Adrenal gland (tissue), 12 donors: Measurements from ENCODE around the gene PTK6. TPM values are rescaled to one million over a fixed set of nuclear protein-coding genes. Genes with fewer than 3 reads are reported as not detected.

Experiments
- DNase-seq, 7 donors: peaks; one replicate each; pipeline ENCODE4 v3.0.0-alpha.2; 2019 to 2020
- H3K27ac ChIP-seq, 5 donors: fragments of 200-600 bp; sonication (generic) in 4 of 5; 1 replicate in 3 of 5; 2 replicates in 2 of 5; pipeline versions ENCODE4 v1.5.1 to v1.8.0; 2016 to 2020; ENCODE audit warnings: mild to moderate bottlenecking in 1 of 5
- H3K27me3 ChIP-seq: fragments of 200-600 bp; 2 replicates; pipeline ENCODE4 v1.8.0; 2021
- H3K36me3 ChIP-seq, 2 donors: fragments of 200-600 bp; replicated peaks in 1 of 2; 1 replicate in 1 of 2; 2 replicates in 1 of 2; pipeline versions ENCODE4 v1.5.1 to v1.8.0; 2018 to 2022
- H3K4me1 ChIP-seq, 2 donors: fragments of 200-600 bp; replicated peaks in 1 of 2; 1 replicate in 1 of 2; 2 replicates in 1 of 2; pipeline versions ENCODE4 v1.5.1 to v1.8.0; 2018 to 2021
- H3K4me3 ChIP-seq, 4 donors: fragments of 200-600 bp; sonication (generic) in 3 of 4; one replicate each; pipeline ENCODE4 v1.5.1; 2016 to 2018
- H3K9me3 ChIP-seq, 3 donors: fragments of 200-600 bp; sonication (generic) in 1 of 3; replicated peaks in 1 of 3; 1 replicate in 2 of 3; 2 replicates in 1 of 3; pipeline versions ENCODE4 v1.5.1 to v1.8.0; 2016 to 2021
- CTCF ChIP-seq, 6 experiments: fragments of 450-650 bp in 4 of 6; fragments of 200-600 bp in 2 of 6; sonication (generic) in 1 of 6; IDR thresholded peaks; 1 replicate in 5 of 6; 2 replicates in 1 of 6; pipeline versions ENCODE4 v1.5.1 to v1.8.0; 2016 to 2021; ENCODE audit warnings: antibody characterized with exemption in 6 of 6, mild to moderate bottlenecking in 2 of 6, moderate library complexity in 1 of 6
- POLR2A ChIP-seq, 2 donors: fragments of 450-650 bp; IDR thresholded peaks; one replicate each; pipeline ENCODE4 v1.6.1; 2017; ENCODE audit warnings: antibody characterized with exemption in 2 of 2, mild to moderate bottlenecking in 2 of 2, moderate library complexity in 1 of 2
- WGBS, 4 donors: extraction: QIAGEN DNeasy Blood & Tissue Kit in 2 of 4; methylation state at CpG; one replicate each; pipeline versions ENCODE4 v1.1.5 to v1.1.7; 2013 to 2017; 5-methylcytosine and 5-hydroxymethylcytosine counted together
- intact Hi-C, 2 donors: fragments of 100-400 bp; cut with DNase I; formaldehyde crosslinking; loops; one replicate each; pipeline versions ENCODE4 v1.14.1 to v1.15.0; 2022 to 2023
- polyA plus RNA-seq, 3 donors: library from polyadenylated mRNA; stranded (reverse); fragments of 200-250 nt in 2 of 3; fragments of 350-450 nt in 1 of 3; fragmentation: Illumina TruSeq in 1 of 3; extraction: RNeasy Lipid Tissue Mini Kit (QIAGEN cat#74804) in 1 of 3; gene quantifications; one replicate each; pipeline ENCODE4 v1.2.3, GENCODE V29; 2013 to 2014
- total RNA-seq, 9 donors: library from RNA; depleted of rRNA in 4 of 9; stranded (reverse); fragments of >200 nt in 4 of 9; fragments of 120-200 nt in 1 of 9; fragmentation: NEBNext Ultra II Directional in 1 of 9; extraction: Animal tissue kit (Norgen Biotek cat#: 25700) in 1 of 9; gene quantifications; one replicate each; pipeline versions ENCODE4 v1.1.0 to v1.2.4, GENCODE V29; 2013 to 2023
- donor health status: healthy with polysubstance abuse.
- donor health status: Bipolar disorder and iron deficiency.
- donor health status: DM: yes; HTN: yes; CAD: no.
- donor health status: DM: no; HTN: no; CAD: no.
- donor health status: DM: no; HTN: no; CAD: no.
- donor health status: DM: yes; HTN: yes; CAD: no.

PTK6 gene
- total and polyA plus RNA-seq, 12 donors, result 0.19 to 0.72 (median 0.36) TPM; not detected in 5

GRCh38 chr20:63495741-63496595 is 41.2 kb downstream of the PTK6 start:
- no peaks in the 10 kb centered on the region for H3K27me3 ChIP-seq
- 23 to 28% (median 27%) methylated on average over 34 to 48 of the region's 48 CpGs for WGBS, 4 donors
- peak; percentile 56 to 80 (median 70) for DNase-seq
- peaks cover 8 to 16% of the 10 kb centered on the region in 2 donors for H3K4me1 ChIP-seq
- peak overlapping the region in 2 of 4 donors; percentile 6 to 9 for H3K4me3 ChIP-seq
- peak overlapping the region in 1 of 5 donors; percentile 78 for H3K27ac ChIP-seq
- intact Hi-C loops, result no loop called here
- H3K9me3 ChIP-seq, result no peaks in the 10 kb centered on the region
- peaks cover 0 to 5% of the 10 kb centered on the region in 2 donors for H3K36me3 ChIP-seq
- TF ChIP-seq CTCF (IDR thresholded peaks at IDR 0.05) (peak; percentile 70 to 97 (median 86)), POLR2A (IDR thresholded peaks at IDR 0.05) (no peak)

GRCh38 chr20:63495167-63495720 is 41.9 kb downstream of the PTK6 start:
- Histone ChIP-seq H3K36me3 (peaks cover 0 to 5% of the 10 kb centered on the region in 2 donors), H3K27me3 (no peaks in the 10 kb centered on the region)

GRCh38 chr20:63494420-63495166 is 42.6 kb downstream of the PTK6 start:
- peaks cover 0 to 5% of the 10 kb centered on the region in 2 donors for H3K36me3 ChIP-seq
- DNase-seq, result peak in 1 of 7 donors; percentile 9
- peaks cover 8 to 16% of the 10 kb centered on the region in 2 donors for H3K4me1 ChIP-seq
- H3K27ac ChIP-seq, result no peak overlapping the region
- H3K4me3 ChIP-seq, result no peak overlapping the region
- intact Hi-C loops, result no loop called here
- TF ChIP-seq POLR2A (IDR thresholded peaks at IDR 0.05), result no peak
- no peak for TF ChIP-seq CTCF (IDR thresholded peaks at IDR 0.05)
- 87 to 92% (median 87%) methylated on average over 27 to 51 of the region's 51 CpGs for WGBS, 4 donors
- no peaks in the 10 kb centered on the region for H3K27me3 ChIP-seq
- no peaks in the 10 kb centered on the region for H3K9me3 ChIP-seq

More at GRCh38 chr20:63495167-63495720, 41.9 kb downstream of the PTK6 start:
- H3K4me3 ChIP-seq, result no peak overlapping the region
- intact Hi-C loops, result no loop called here
- WGBS, 4 donors, result 68 to 91% (median 83%) methylated on average over 5 to 8 of the region's 8 CpGs; no CpG with 5 or more reads in 1 of the 4 donors
- H3K27ac ChIP-seq, result no peak overlapping the region
- no peak for DNase-seq
- TF ChIP-seq CTCF (IDR thresholded peaks at IDR 0.05) (no peak), POLR2A (IDR thresholded peaks at IDR 0.05) (no peak)
- H3K9me3 ChIP-seq, result no peaks in the 10 kb centered on the region
- H3K4me1 ChIP-seq, result peaks cover 8 to 16% of the 10 kb centered on the region in 2 donors

- WGBS, 4 donors, result 80 to 90% (median 85%) methylated on average over 2 to 7 of the region's 7 CpGs
- no peak for TF ChIP-seq CTCF (IDR thresholded peaks at IDR 0.05)
- no peak overlapping the region for H3K27ac ChIP-seq
- no peaks in the 10 kb centered on the region for H3K9me3 ChIP-seq
- H3K36me3 ChIP-seq, result peaks cover 0 to 5% of the 10 kb centered on the region in 2 donors
- no peak overlapping the region for H3K4me3 ChIP-seq
- no peak for DNase-seq
- no peaks in the 10 kb centered on the region for H3K27me3 ChIP-seq
- intact Hi-C loops, result no loop called here
- peaks cover 5 to 16% of the 10 kb centered on the region in 2 donors for H3K4me1 ChIP-seq
Observed at GRCh38 chr20:63494084-63494419, 43.1 kb downstream of the PTK6 start.
